ENCODE results near the gene ZNF157.

Gene ZNF157

DNA sequence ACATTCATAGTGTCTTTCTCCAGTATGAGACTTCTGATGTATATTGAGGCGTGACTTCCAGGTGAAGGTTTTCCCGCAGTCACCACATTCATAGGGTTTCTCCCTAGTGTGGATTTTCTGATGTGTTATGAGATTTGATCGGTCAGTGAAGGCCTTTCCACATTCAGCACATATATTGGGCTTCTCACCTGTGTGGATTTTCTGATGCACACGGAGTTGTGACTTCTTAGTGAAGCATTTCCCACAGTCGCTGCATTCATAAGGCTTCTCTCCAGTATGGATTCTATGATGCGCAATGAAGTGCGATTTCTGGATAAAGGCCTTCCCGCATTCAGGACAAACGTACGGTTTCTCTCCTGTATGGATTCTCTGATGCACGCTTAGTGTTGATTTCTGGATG, 77.2 kb downstream of the ZNF157 start:
- FAIRE-seq = no peak

DNA sequence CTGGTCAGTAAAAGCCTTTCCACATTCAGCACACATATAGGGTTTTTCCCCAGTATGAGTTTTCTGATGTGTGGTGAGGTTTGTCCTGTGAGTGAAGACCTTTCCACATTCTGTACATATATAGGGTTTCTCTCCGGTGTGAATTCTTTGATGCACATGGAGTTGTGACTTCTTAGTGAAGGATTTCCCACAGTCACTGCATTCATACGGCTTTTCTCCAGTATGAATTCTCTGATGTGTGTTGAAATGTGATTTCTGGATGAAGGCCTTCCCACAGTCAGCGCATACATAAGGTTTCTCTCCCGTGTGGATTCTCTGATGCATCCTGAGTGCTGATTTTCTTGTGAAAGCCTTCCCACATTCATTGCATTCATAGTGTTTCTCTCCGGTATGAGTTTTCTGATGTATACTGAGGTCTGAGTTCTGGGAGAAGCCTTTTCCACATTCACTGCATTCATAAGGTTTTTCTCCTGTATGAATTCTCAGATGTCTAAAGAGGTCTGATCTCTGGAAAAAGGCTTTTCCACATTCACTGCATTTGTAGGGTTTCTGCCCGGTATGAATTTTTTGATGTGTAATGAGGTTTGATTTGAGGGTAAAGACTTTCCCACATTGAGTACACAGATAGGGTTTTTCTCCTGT, 77.9 kb downstream of the ZNF157 start:
- FAIRE-seq = no peak

DNA sequence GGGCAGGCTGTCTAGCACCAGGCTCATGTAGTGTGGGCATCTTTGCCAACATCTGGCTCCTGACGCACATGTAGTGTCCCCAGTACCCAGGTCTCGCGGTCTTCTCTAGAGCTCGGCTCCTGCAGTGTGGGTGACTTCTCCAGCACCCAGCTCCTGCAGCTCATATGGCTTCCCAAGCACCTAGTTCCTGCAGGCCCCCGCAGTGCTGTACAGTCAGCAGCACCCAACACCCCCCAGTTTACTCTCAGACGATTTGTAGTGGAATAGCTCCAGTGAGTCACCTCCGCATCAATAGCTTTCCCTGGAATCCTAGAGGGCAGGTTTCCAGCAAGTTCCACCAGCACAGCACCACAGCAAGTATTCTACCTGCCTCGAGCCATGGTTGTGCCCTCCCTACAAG, 81.7 kb downstream of the ZNF157 start:
- FAIRE-seq = no peak

GRCh38 chrX:47456080-47456479, 85.7 kb downstream of the ZNF157 start:
- no peak for FAIRE-seq

DNA sequence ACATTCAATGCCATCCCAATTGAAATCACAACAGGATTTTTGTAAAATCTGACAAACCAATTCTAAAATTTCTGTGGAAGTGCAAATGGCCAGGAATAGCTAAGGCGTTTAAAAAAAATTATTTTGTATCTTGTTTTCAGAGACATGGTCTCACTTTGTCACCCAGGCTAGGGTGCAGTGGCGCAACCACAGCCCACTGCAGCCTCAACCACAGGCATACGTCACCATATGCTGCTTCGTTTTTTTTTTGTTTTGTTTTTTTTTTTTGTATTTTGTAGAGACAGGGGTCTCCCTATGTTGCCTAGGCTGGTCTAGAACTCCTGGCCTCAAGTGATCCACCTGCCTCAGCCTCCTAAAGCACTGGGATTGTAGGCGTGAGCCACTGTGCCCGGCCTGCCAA, 88.2 kb downstream of the ZNF157 start:
- FAIRE-seq = no peak

GRCh38 chrX:47460561-47460960, 90.2 kb downstream of the ZNF157 start:
- FAIRE-seq = peak; percentile 87
